Astrocyte (in vitro differentiated cells and primary cell): ENCODE results near the gene ASGR2. TPM values are rescaled to one million over a fixed set of nuclear protein-coding genes. Genes with fewer than 3 reads are reported as not detected.

ENCODE experiments used
- DNase-seq: peaks from one replicate; pipeline ENCODE4 v3.0.0-alpha.2; 2010; ENCODE audit warnings: low read depth
- FAIRE-seq: peaks from 2 replicates; lab custom pipeline; 2011; peaks lifted over from hg19 to GRCh38; lab: Jason Lieb, UNC
- H2AFZ ChIP-seq: 2 replicates; pipeline ENCODE4 v1.6.0; 2012; ENCODE audit warnings: low read depth, low read length, inconsistent platforms
- H3K27ac ChIP-seq: 2 replicates; pipeline ENCODE4 v1.5.1; 2011; ENCODE audit warnings: low read depth, low read length, inconsistent platforms
- H3K27me3 ChIP-seq: 2 replicates; pipeline ENCODE4 v1.6.0; 2011; ENCODE audit warnings: low read length, inconsistent platforms; ENCODE audit not compliant: insufficient read depth
- H3K36me3 ChIP-seq: 2 replicates; pipeline ENCODE4 v1.5.1; 2011; ENCODE audit warnings: low read length, inconsistent platforms; ENCODE audit not compliant: insufficient read depth
- H3K4me1 ChIP-seq: 2 replicates; pipeline ENCODE4 v1.5.1; 2011; ENCODE audit warnings: low read length, inconsistent platforms; ENCODE audit not compliant: insufficient read depth
- H3K4me2 ChIP-seq: 2 replicates; pipeline ENCODE4 v1.6.0; 2012; ENCODE audit warnings: low read length, inconsistent platforms
- H3K4me3 ChIP-seq: 2 replicates; pipeline ENCODE4 v1.5.1; 2011; ENCODE audit warnings: low read depth, mild to moderate bottlenecking, low read length, inconsistent platforms; ENCODE audit not compliant: insufficient read depth
- H3K79me2 ChIP-seq: 2 replicates; pipeline ENCODE4 v1.6.0; 2012; ENCODE audit warnings: mild to moderate bottlenecking, low read length, inconsistent platforms; ENCODE audit not compliant: insufficient read depth
- H3K9ac ChIP-seq: 2 replicates; pipeline ENCODE4 v1.6.0; 2012; ENCODE audit warnings: mild to moderate bottlenecking, low read length, inconsistent platforms
- H3K9me3 ChIP-seq: 2 replicates; pipeline ENCODE4 v1.5.1; 2012; ENCODE audit warnings: low read depth, mild to moderate bottlenecking, low read length, inconsistent platforms; ENCODE audit not compliant: insufficient read depth
- H4K20me1 ChIP-seq: 2 replicates; pipeline ENCODE4 v1.6.0; 2012; ENCODE audit warnings: low read length, inconsistent platforms; ENCODE audit not compliant: insufficient read depth
- H3K27ac Mint-ChIP-seq: one replicate; pipeline ENCODE4 v1.8.0; 2021; ENCODE audit warnings: mild to moderate bottlenecking, mixed read lengths; ENCODE audit not compliant: unreplicated experiment
- H3K27me3 Mint-ChIP-seq: one replicate; pipeline ENCODE4 v1.8.0; 2021; ENCODE audit warnings: low read depth, mixed read lengths; ENCODE audit not compliant: unreplicated experiment
- H3K36me3 Mint-ChIP-seq: one replicate; pipeline ENCODE4 v1.8.0; 2021; ENCODE audit warnings: low read depth, mixed read lengths; ENCODE audit not compliant: unreplicated experiment
- H3K4me1 Mint-ChIP-seq: one replicate; pipeline ENCODE4 v1.8.0; 2021; ENCODE audit warnings: low read depth, mixed read lengths; ENCODE audit not compliant: unreplicated experiment
- H3K4me3 Mint-ChIP-seq: one replicate; pipeline ENCODE4 v1.8.0; 2021; ENCODE audit warnings: mild to moderate bottlenecking, moderate library complexity, mixed read lengths; ENCODE audit not compliant: unreplicated experiment
- H3K9me3 Mint-ChIP-seq: one replicate; pipeline ENCODE4 v1.8.0; 2021; ENCODE audit warnings: mild to moderate bottlenecking, mixed read lengths; ENCODE audit not compliant: unreplicated experiment
- EZH2 ChIP-seq: IDR thresholded peaks from 2 replicates; pipeline ENCODE4 v1.6.1; 2012; ENCODE audit warnings: mild to moderate bottlenecking, low read length, inconsistent platforms; ENCODE audit not compliant: insufficient read depth
- total RNA-seq: library from RNA; stranded (reverse); gene quantifications from 2 replicates; pipeline ENCODE4 v1.2.1, GENCODE V29; 2021
- TF ChIP-seq, protein P1 (sequence below): IDR thresholded peaks from 2 replicates; pipeline ENCODE4 v1.5.1; 2011; ENCODE audit warnings: low read depth, mild to moderate bottlenecking, inconsistent platforms, low read length, moderate library complexity; ENCODE audit not compliant: insufficient read depth

ASGR2 gene
- total RNA-seq, 1 donor from 2014 or later = not detected

DNA sequence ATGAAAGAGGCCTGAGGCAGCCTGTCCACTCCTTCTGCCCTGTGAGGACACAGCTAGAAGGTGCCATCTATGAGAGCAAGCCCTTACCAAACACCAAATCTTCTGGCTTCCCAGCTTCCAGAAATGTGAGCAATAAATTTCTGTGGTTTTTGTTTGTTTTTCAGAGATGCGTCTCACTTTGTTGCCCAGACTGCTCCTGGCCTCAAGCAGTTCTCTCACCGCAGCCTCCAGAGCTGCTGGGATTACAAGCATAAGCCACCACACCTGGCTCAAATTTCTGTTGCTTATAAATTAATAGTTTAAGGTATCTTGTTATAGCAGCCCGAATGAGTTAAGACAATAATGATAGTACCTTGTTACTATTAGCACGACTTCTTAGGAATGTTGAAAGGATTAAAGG lies 58.2 kb downstream of the ASGR2 start:
- Histone ChIP-seq H3K36me3 (no peaks in the 10 kb centered on the region), H2AFZ (no peak overlapping the region), H4K20me1 (no peaks in the 10 kb centered on the region), H3K9ac (no peak overlapping the region), H3K4me1 (peaks cover 16% of the 10 kb centered on the region), H3K4me3 (no peak overlapping the region), H3K79me2 (no peaks in the 10 kb centered on the region), H3K9me3 (no peaks in the 10 kb centered on the region), H3K4me2 (no peak overlapping the region), H3K27ac (no peak overlapping the region), H3K27me3 (peaks cover 3% of the 10 kb centered on the region)
- Mint-ChIP-seq H3K36me3 (no peaks in the 10 kb centered on the region), H3K4me3 (no peak overlapping the region), H3K4me1 (peaks cover 11% of the 10 kb centered on the region), H3K27me3 (peaks cover 13% of the 10 kb centered on the region), H3K9me3 (no peaks in the 10 kb centered on the region), H3K27ac (no peak overlapping the region)
- no peak for TF ChIP-seq EZH2
- TF ChIP-seq, protein P1, sequence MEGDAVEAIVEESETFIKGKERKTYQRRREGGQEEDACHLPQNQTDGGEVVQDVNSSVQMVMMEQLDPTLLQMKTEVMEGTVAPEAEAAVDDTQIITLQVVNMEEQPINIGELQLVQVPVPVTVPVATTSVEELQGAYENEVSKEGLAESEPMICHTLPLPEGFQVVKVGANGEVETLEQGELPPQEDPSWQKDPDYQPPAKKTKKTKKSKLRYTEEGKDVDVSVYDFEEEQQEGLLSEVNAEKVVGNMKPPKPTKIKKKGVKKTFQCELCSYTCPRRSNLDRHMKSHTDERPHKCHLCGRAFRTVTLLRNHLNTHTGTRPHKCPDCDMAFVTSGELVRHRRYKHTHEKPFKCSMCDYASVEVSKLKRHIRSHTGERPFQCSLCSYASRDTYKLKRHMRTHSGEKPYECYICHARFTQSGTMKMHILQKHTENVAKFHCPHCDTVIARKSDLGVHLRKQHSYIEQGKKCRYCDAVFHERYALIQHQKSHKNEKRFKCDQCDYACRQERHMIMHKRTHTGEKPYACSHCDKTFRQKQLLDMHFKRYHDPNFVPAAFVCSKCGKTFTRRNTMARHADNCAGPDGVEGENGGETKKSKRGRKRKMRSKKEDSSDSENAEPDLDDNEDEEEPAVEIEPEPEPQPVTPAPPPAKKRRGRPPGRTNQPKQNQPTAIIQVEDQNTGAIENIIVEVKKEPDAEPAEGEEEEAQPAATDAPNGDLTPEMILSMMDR = no peak
- DNase-seq (peak; percentile 31), FAIRE-seq (no peak)

Other genes starting within 250 kb of the ASGR2 start
- not detected in 2 replicates for gene ALOX12, start 118.8 kb downstream of the ASGR2 start, total RNA-seq
- gene RNASEK, start 102.2 kb downstream of the ASGR2 start, total RNA-seq = 245 and 259 TPM in 2 replicates
- not detected in 2 replicates for gene BCL6B, start 91.8 kb downstream of the ASGR2 start, total RNA-seq
- gene SLC16A13, start 78.8 kb downstream of the ASGR2 start, total RNA-seq = 6.6 and 6.7 TPM in 2 replicates
- not detected in 2 replicates for gene SLC16A11, start 70.7 kb downstream of the ASGR2 start, total RNA-seq
- gene CLEC10A, start 34.6 kb downstream of the ASGR2 start, total RNA-seq = not detected in 2 replicates
- 3.6 and 5.0 TPM in 2 replicates for gene ASGR1, start 64.5 kb upstream of the ASGR2 start, total RNA-seq
- 45.6 and 48.0 TPM in 2 replicates for gene DLG4, start 105.0 kb upstream of the ASGR2 start, total RNA-seq
- gene ACADVL, start 105.1 kb upstream of the ASGR2 start, total RNA-seq = 354 and 399 TPM in 2 replicates
- gene DVL2, start 119.7 kb upstream of the ASGR2 start, total RNA-seq = 30.2 and 34.4 TPM in 2 replicates
- gene PHF23, start 124.6 kb upstream of the ASGR2 start, total RNA-seq = 78.0 and 89.5 TPM in 2 replicates
- gene GABARAP, start 127.6 kb upstream of the ASGR2 start, total RNA-seq = 434 and 454 TPM in 2 replicates
- 102 and 103 TPM in 2 replicates for gene CTDNEP1, start 136.9 kb upstream of the ASGR2 start, total RNA-seq
- 24.9 and 25.4 TPM in 2 replicates for gene ELP5, start 137.4 kb upstream of the ASGR2 start, total RNA-seq
- 4.6 and 10.5 TPM in 2 replicates for gene CLDN7, start 147.7 kb upstream of the ASGR2 start, total RNA-seq
- gene SLC2A4, start 166.9 kb upstream of the ASGR2 start, total RNA-seq = 0.30 TPM in 1 of 2 replicates, not detected in the other
- 0.24 and 0.86 TPM in 2 replicates for gene YBX2, start 179.8 kb upstream of the ASGR2 start, total RNA-seq
- 841 and 915 TPM in 2 replicates for gene EIF5A, start 192.8 kb upstream of the ASGR2 start, total RNA-seq
- gene GPS2, start 200.5 kb upstream of the ASGR2 start, total RNA-seq = 41.7 and 49.8 TPM in 2 replicates
- 32.5 and 32.6 TPM in 2 replicates for gene NEURL4, start 214.5 kb upstream of the ASGR2 start, total RNA-seq
- gene ACAP1, start 221.7 kb upstream of the ASGR2 start, total RNA-seq = 14.4 and 16.0 TPM in 2 replicates
- 31.6 and 41.4 TPM in 2 replicates for gene KCTD11, start 237.3 kb upstream of the ASGR2 start, total RNA-seq
- gene TMEM95, start 240.3 kb upstream of the ASGR2 start, total RNA-seq = 0.30 TPM in 1 of 2 replicates, not detected in the other